IPS DF 4.7 (cell line): ENCODE data around the gene NIFK.
"Not testable (repeated sequence)": the region's sequence is repeated elsewhere in the genome, so short reads cannot be mapped to it uniquely, and the experiment has no call there.

Source experiments
- DNase-seq: peaks from one replicate; pipeline ENCODE4 v3.0.0-alpha.2; 2013; ENCODE audit warnings: low spot score; ENCODE audit errors: extremely low read depth

The NIFK gene

DNA sequence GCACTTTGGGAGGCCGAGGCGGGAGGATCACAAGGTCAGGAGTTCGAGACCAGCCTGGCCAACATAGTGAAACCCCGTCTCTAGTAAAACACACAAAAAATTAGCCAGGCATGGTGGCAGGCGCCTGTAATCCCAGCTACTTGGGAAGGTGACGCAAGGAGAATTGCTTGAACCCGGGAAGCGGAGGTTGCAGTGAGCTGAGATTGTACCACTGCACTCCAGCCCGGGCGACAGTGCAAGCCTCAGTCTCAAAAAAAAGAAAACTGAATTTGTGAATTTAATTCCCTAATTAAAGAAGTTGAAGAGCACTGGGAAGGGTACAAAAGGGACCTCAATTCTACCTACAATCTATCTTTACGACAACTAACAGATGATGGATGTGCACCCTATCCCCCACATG lies 2.1 kb downstream of the NIFK start:
- not testable (repeated sequence) for DNase-seq

DNA sequence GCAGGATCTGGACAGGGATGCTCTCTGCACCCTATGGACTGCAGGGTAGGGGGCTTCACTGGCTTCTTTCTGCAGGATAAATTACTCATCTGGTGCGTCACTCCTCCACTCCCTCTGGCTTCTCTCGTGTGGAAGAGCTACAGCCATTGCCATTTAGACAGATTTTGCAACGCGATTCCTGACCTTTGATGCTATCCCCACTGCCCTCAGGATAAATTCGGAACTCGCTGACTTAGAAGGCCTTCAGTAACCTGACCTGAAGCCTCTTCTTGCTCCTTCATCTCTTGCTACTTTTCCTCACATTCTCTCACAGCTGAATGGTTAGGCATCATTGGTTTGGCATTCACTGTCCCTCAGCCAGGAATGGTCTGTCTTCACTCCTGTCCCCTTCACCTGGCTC lies 5.3 kb downstream of the NIFK start:
- no peak for DNase-seq

DNA sequence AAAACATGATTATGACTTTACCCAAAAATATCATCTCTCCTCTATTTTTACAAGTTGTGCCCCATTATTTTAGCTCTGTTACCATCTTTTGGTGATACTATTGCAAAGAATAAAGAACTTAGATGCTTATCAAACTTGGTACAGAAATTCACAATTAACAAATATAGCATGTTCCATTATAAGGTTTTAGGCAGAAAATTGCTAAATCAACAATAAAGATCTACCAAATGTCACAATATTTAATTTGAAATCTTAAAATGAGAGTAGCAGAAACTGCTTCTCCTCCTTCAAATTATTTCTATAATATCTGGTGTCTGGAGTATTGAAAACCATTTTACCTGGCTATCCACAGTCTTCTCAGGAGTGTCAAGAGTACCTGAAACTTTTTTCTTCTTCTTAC lies 8.7 kb downstream of the NIFK start:
- DNase-seq = no peak

DNA sequence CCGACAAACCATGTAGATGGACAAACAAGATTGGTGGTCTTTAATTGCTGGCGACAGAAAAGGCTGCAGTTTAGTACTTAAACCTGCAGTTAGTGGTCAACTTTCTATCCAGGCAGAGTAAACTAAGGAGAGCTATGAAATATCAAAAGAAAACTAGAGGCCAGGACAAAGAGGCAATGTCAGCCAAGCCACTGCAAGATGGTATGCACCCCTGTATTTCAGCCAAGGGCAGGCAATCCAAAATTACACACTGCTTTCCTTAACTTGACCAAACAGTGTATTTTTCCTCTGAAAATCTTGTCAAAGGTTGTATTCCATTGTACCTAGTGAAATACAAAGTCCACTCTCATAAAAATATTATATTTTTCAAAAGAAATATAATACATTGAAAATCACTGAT lies 9.3 kb downstream of the NIFK start:
- no peak for DNase-seq

DNA sequence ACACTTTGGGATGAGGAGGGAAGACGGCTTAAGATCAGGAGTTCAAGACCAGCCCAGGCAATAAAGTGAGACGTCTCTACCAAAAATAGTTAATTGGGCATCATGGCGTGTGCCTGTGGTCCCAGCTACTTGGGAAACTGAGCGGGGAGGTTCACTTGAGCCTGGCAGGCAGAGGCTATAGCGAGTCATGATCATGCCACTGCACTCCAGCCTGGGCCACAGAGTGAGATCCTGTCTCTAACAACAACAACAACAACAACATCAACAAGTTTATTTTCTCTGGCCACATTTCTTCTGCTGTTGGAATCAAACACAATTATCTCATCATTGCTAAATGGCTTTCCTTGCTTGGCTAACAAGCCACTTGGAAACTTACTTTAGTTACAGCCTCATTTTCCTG lies 13.4 kb downstream of the NIFK start:
- no peak for DNase-seq

DNA sequence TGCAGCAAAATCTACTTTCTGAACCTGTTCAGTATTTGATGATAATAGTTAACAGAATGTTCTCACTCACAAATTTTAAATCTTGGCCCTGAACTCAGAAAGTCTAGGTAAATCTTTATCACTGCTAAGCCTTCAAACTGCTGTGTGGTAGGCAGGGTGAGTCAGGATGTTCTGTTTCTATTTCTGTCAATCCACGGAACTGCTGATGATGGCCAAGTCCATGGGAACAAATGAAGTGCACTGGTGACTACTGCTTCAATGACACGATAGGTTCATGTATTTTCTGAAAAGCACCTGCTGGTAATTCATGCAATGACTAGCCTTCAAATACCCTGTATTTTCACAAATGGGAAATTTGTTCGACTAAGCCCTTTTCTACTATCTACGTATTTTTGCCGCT lies 14.2 kb downstream of the NIFK start:
- no peak for DNase-seq

DNA sequence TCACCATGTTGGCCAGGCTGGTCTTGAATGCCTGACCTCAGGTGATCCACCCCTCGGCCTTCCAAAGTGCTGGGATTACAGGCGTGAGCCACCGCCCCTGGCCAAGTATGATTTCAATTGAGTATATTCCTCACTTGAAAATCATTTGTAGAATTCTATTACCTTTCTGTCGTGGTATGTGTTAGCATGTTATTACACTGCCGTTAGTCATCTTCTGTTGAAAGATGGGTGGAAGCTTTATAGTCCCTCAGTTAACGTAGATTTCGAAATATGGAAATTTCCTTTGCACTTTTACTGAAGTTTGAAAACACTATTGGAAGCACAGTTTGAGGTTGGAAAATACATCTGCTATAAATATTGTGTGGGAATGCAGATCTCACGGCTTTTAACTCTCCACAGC lies 14.7 kb downstream of the NIFK start:
- DNase-seq = no peak

DNA sequence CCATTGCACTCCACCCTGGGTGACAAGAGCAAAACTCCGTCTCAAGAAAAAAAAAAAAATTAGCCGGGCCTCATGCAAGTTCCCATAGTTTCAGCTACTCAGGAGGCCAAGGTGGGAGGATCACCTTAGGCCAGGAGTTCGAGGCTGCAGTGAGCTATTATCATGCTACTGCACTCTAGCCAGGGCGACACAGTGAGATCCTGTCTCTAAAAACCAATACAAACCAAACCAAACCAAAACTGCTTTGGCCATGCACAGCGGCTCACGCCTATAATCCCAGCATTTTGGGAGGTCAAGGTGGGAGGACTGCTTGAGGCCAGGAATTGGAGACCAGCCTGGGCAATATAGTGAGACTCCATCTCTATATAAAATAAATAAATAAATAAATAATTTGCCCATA lies 19.1 kb downstream of the NIFK start:
- DNase-seq = no peak

DNA sequence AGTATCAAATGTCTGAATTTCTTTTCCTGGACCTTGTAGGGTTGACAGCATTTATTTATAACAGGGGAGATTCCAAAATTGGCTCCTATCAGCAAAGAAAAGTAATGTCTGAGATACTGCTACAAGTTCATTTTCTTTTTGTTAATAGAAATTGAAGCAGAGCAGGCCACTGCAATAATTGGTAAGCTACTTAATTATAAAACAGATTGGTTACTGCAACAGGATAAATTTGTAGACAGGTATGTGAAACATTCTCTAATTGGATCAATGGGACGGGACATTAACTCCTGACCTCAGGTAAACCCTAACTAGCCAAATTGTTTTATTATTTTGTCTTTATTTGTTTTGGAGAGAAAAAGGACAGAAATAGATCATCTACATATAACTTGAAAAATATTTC lies 20.5 kb downstream of the NIFK start:
- DNase-seq = no peak

DNA sequence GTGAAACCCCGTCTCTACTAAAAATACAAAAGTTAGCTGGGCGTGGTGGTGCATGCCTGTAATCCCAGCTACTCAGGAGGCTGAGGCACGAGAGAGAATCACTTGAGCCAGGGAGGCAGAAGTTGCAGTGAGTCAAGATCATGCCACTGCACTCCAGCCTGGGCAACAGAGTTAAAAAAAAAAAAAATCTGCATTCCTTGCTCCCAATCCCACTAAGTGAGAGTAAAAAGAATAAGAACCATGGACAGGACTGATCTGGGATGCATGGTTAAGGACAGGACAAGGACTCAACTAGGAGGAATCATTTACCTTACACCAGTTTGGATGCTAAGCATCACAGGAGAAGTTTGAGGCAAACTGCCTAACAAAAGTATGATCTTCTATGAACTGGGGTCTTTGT lies 25.2 kb downstream of the NIFK start:
- DNase-seq = not testable (repeated sequence)

DNA sequence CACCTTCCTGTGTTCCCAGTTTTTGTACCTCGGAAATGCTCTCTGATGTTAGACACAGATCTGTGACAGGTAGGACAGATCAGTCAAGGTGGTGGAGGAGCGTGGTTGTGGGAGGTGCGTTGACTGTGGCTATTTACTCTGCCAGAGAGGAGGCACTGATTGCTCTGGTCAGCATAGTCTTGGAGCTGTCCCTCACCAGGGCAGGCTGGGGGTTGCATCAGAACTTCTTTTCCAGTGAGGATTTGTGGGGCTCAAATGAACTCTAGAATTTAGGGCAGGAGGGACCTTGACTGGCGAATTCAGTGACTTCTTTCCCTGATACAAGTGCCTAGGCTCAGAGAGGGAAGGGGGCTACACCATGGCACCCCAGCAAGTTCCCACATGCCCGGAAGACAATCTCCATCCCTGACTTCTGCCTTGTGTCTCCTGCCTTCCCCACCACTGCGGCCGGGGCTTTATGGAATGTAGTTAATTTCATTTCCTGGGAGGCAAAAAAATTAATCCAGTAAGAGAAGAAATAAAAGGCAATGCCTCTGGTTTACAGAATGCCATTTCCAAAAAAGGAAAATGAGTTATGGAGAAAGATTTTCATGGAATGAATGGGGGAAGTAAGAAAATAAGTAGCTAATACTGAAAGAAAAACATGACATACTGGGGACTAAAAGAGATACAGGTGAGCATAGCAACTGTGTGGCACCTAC lies 26.1 kb downstream of the NIFK start:
- DNase-seq = no peak

DNA sequence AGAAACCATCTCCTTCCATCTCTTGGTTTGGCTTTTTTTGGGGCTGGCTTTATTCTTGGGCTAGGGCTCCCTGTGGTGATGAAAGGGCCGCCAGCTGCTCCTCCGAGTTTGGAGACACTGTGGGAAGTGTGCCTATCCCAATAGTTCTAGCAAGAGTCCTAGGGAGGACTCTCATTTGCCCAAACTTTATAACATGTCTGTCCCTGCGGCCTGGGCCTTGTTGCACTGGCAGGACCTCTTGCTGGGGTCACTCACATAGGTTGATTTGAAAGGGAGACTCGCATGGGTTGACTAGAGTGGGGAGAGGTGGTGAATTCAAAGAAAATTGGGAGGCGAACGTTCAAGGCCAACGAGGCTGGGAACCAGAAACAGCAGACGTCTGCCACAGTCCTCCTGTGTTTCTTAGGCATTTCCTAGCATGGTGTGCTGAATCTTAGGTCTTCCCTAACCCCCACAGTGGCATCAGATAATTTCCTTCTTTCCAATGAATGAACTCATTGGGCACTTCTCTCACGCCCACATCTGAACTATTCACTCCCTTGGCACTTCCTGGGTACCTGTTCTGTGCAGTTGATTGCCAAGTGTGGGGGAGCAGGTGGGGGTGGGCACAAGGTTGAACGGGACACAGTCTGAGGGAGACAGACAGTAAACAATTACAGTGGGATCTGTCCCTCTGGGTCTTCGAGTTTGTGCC lies 26.8 kb downstream of the NIFK start:
- no peak for DNase-seq

DNA sequence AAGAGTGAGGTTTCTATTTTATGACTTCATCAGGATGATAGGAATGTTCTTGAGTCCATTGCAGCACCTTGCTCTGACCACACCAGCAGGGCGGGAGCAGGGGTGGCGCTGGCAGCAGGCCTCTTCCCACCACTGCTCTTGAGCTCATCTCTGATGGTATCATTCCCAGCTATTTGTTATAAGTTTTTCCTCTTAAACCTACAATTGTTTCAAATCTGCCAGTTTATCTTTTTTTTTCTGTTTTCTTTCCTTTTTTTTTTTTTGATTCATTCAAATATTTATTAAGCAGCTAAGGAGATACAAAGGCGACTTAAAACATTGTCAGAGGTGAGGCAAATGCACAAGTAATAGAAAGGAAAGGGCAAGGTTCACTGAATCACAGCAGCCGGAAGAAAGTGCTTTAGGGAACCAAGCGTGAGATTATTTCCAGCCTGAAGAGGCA lies 28.7 kb downstream of the NIFK start:
- DNase-seq = no peak

DNA sequence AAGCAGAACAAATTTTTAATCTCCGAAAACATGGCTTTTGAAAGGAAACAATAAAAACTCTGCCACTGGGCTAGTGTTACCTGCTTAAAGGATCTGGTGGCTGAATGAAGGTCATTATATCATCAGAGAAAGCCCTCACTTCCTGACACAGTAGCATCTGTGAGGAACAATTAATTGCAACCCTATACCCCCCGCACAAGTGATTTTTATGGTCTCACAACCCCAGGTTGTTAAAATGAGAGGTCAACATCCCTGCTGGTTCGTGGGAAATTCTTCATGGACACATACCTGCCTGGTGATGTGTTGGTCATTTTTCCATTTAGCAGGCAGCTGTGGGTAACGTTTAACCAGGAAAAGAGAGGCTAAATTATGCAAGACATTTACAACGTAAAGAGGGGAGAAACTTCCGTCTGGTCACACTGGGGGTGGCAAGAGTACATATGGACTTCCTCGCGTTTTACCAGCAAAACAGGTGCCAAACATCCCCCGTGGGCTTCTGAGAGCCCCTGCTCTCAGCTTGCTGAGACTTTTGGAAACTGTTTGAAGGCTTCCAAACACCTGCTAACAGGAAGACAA lies 29.2 kb downstream of the NIFK start:
- DNase-seq = no peak

DNA sequence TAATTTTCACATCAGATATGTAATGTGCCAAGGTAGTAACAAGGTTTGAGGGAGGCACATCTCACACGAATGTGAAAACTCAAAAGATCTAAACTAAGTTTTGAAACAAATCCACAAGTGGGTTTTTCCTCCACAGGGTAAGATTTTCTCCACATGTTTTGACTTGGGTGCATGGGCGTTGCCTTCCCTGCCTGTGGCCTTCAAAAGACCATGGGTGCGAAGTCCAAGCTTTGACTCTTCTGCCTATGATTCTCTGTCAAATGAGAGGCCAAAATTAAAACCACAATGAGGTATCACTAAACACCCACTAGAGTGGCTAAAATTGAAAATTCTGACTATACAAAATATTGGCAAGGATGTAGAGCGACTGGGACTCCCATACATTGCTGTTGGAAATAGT lies 30.7 kb downstream of the NIFK start:
- no peak for DNase-seq

DNA sequence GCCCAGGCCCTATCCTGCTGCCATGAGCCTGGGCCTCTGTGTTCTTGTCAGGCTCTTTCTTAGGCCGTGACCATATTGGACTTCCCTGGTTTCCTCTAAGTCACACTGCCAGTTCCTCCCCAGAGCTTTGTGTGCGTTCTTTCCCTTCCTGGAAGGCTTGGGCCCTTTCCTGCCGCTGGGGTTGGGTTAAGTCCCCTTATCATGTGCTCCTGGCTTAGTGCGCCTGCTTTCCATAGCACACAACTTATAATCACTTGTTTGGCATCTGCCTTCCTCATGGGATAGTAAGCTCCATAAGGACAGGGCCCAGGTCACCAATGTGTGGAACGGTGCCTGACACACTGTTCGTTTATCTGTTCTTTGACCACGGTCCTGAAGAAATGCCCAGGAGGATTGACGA lies 31.3 kb downstream of the NIFK start:
- no peak for DNase-seq

DNA sequence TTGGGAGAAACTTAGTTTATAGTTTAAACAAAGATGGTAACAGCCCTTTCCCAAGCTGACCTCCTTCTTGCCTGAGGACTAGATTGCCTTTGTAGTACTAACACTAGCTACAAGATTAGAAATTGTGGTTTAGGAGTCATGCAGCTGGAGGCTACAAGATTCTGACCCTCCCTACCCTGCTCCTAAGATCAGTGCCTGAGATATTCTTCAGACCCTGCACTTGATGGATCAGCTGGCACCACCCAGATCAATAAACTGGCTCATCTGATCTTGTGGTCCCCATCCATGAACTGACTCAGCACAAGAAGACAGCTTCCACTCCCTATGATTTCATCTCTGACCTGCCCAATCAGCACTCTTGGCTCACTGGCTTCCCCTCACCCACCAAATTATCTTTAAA lies 34.9 kb downstream of the NIFK start:
- not testable (repeated sequence) for DNase-seq

DNA sequence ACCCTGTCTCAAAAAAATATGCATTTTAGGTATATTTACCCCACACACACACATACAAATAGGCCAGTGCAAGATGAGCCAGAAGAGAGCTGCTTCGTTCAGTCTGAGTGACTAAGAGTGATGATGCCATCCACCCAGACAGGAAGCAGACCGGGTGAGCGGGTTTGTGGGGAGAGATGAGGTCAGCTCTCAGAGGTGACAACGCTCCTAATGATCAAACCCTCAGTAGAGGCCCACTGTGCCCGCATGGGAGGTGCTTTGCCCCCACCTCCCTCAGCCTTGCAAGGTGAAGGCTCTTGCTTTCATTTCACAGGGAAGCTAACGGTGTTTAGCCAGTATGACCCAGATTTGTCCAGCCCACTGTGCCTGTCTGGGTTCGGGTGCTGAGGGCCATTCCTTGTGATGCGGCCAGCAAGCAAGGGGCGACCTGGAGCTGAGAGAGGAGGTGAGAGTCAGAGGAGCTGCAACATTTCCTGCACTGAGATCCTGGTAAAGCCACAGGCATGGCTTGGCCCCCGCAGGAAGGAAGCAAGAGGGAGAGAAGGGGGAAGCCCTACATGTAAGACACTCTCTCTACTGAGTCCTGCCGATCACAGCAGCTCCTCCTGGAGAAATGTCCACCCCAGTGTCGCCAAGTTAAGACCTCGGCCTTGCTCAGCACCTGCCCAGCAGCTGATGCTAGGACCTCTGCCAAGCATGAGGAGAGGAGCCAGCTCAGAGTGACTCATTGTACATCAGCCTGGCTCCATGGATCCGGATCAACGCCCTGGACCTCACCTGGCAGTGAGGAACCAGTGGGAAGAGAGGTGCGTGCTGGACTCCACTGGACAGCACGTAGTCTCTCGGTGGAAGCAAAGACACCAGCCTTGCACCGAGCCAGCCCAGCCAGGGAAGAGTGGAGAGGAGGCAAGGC lies 37.0 kb downstream of the NIFK start:
- DNase-seq = no peak

DNA sequence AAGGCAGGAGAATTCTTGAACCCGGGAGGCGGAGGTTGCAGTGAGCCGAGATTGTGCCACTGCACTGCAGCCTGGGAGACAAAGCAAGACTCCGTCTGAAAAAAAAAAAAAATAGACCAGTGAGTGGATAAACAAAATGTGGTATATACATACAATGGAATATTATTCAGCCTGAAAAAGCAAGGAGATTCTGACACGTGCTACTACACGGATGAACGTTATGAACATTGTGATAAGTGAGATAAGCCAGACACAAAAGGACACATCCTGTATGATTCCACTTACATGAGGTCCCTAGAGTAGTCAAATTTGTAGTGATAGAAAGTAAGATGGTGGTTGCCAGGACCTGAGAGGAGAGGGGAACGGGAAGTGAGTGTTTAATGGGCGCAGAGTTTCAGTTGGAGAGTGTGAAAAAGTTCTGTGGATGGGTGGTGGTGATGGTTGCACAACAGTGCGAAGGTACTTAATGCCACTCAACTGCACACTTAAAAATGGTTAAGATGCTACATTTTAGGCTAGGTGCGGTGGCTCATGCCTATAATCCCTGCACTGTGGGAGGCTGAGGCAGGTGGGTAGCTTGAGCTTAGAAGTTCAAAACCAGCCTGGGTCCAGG lies 38.3 kb downstream of the NIFK start:
- no peak for DNase-seq

DNA sequence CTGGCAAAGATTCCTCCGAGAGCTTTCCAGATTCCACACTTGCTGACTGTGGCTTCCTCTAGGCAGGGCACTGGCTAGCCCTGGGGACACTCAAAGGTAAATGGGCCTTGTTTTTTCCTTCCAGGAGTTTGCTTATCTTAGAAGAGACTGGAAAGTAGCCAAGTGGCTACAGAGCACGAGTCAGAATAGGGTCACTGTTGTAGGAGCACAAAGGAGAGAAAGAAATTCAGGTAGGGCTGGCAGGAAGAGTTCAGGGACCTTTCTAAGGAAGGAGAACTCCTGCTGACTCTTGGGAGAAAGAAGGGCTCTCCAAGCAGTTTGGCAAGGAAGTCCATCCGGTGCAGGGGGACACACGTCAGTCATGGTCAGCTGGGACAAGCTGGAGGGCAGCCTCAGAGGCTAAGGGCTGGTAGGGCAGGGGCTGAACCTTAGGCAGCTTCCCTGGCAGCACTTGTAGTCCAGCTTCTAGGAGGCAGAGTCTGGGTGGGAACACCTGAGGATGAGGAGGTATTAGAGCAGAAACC lies 39.5 kb downstream of the NIFK start:
- DNase-seq = no peak

DNA sequence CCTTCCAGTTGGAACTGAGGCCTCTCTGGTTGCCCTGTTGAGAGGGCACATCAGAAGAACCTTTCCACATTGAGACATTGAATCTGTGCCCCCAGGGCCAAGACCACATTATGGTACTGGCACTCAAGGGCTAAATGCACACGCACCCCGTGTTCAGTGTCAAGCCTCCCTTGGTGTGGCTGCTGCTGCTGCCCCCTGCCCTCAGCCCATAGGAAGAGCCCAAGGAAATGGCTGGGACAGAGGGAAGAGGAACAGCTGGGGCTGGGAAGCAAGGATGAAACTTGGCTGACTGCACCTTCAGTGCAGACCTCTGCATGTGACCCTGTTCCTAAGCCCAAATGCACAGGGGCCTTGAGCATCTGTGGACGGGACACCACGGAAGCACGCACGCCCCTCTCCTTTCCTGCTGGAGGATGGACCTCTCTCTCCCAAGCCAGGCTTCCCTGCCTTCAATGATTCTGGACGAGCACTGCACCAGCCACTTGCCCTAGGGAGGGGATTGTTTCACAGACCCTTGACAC lies 40.2 kb downstream of the NIFK start:
- DNase-seq = no peak
